DMS153 treated with DMSO at 0.1 percent for 48 hours (cell line): ENCODE data around the gene CMSS1.

ENCODE experiments used
- DNase-seq: peaks from one replicate; lab custom pipeline; 2025; ENCODE audit not compliant: unreplicated experiment; lab: John Stamatoyannopoulos, UW

The CMSS1 gene

DNA sequence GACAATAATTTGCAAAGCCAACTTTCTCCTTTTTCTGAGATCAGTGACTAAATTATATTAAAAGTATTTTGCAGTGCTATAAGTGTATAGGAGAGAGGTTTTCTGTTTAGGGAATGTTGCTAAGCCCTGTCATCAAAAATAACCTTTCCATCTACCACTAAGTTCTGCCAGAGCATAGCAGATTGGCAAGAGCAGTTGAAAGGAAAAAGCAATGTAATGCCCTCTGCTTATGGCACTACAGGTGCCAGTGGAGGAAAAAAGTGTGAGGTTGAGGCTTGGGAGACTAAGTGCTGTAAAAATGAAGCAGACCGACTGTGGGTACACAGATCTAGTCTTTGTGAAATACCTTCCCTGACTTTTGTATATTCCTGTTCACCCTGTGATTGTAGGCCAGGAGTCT lies 285.1 kb downstream of the CMSS1 start:
- no peak for DNase-seq

DNA sequence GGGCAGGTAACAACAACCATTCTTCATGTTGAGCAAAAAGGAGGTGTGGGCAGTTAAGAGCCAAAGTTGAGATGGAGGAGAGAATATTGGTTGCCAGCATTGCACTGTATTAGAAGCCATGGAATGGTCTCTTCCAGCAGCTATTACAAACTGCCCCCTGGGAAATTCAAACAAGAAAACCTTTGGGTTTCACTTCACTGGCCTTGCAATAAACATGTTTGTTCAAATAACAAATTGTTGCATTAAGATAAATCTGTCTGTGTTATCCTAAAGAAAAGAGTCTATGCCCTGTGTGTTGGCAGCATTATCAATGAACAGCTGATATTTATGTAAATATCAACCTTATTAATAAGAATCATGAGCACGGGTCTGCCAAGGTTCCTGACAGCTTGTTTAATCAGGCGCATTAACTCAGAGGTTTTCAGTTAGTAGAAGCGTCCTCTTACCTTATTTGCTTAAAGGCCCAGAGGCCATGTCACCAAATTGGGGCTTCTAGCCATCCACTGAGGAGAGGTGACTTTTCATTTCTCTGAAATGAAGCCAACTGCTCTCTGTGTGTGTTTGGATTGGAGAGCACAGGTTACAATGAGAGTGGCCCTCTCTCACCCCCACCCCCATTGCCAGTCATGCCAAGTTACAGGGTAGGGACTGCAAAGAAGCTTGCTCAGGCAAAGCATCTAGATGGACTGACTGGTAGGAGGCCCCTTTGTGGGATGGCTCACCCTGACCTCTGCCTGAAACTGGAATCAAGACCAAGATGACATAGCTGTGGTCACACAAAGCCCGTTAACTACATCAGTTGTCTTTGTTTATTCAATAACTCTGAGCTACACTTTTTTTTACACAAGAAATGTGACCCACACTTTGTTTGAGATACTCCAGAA lies 286.1 kb downstream of the CMSS1 start:
- peak; percentile 48 for DNase-seq

DNA sequence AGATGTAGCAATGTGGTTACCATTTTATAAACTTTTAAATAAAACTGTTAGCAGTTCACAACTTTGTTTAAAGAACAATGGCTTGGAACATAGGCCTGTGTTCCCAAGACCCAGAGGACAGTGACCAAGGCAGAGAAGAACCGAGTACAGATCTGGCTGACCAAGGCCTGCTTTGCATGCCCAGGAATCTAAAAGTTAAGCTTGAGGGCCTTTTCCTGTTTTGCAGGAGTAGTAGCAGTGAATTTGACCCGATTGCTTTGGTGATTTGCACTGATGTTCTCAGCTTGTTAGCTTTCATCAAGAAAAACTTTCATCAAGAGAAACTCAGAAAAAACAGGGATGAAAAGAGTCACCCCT lies 286.8 kb downstream of the CMSS1 start:
- DNase-seq = no peak

DNA sequence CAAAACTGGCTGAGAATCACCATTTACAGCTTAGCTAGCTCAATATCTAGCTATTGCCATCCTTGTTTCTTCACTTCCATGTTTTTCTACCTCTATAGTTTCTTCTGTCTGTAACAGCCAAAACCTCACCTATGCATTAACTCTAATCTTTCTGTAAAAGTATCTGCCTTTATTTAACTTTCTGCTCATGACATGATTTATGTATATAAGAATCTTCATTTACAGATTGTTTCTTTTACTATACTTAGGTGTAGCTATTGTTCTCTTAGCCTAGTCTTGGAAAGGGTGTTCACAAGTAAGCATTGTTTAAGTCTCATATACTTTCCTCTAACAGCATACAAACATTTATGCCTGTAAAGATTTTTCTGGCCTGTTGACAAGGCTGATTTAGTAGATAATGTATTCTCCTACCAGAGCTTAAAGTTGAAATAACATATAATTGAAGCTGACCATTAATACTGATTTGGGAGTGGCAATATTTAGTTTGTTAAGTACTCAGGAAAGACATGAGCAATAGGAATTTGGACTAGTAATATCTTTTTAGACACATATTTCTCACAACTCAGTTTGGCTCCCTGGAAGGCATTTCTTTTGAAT lies 287.3 kb downstream of the CMSS1 start:
- DNase-seq = no peak

DNA sequence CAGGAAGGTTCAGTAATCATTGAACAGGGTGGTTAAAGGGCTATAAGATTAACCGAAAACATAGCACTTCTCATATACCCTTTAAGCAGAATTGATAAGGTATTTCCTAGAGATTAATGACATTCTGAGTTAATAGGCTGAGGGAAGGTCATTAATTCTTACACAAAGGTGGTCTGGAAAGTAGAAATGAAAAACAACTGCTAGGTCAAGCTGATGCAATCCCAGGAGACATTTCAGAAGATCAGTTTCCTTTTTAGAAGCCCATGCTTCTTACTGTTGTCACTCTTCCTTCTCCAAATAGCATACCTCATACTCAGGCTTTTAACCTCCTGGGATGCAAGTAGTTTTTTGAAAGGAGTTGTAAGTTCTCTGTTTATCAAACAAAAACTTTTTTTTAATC lies 287.8 kb downstream of the CMSS1 start:
- DNase-seq = no peak

GRCh38 chr3:100106094-100106493 lies 288.4 kb downstream of the CMSS1 start:
- peak; percentile 28 for DNase-seq

DNA sequence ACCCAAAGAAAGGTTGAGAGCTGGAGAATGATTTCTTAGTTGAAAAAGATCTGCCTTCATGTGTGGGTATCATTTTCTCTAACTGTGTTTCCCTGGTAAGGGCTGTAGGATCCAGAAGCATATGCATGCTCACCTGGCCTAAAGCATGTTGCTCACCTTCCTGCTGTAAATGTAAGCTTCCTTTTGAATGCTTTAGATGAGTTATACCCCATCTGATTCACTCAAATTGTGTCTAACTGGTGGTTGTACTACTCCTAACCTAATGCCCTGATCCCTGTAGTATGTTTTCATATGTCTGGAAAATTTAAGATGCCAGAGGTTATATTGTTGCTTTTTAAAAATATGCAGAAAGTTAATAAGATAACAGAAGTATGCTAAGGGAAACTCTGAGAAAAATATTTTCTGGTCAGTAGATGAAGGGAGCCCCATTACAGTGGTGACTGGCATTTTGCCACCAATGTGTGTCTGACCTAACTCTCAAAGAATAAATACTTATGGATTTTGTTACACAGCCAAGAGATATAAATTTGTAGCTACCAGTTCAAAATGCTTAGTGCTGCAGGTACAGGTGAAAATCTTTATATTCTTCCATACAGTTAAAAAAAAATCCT lies 289.0 kb downstream of the CMSS1 start:
- no peak for DNase-seq

GRCh38 chr3:100107221-100107814 lies 289.7 kb downstream of the CMSS1 start:
- no peak for DNase-seq

DNA sequence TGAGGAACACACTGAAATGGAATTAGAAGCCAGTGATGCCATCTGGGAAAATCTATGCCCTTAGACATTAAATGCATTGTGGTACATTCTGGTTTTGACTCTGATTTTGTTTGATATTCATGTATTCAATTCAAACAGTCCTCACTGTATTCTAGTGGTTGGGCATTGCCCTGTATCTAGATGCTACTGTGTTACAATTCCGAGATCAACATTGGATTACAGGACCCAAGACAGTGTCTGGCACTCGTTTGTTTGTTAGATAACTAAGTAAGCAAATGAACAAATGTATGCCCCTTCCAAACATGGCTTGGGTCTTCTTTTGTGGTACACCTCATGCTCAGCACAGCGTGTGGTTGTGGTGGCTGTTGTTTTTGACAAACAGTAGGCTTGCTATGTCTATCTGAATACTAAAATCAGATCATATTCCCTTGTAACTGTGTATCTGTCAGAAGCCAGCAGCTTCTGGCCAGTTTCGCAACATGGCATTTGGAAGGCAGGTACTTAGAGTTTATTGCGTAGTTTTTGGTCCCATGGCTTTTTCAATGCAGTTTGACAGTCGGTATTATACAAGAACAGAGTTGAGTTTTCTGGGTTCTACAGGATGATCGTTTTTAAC lies 290.9 kb downstream of the CMSS1 start:
- no peak for DNase-seq

DNA sequence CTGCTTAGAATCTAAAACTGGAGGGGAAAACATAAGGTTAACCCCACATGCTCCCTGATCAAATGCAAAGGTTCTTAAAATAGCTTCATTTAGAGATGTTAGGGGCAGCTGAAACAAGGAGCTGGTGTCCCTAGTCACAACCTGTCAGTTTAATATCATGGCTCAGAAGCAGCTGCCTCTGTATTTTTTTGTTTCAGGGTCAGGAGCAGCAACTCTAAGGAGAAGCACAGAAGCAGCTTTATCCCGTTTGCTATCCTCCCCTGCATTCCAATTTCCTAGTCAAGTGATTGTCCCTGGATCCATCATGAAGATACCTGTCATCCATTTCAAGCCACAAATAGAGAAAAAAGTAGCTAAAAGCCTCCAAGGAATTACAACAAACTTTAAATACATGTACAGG lies 292.5 kb downstream of the CMSS1 start:
- no peak for DNase-seq

GRCh38 chr3:100111728-100112127 lies 294.1 kb downstream of the CMSS1 start:
- DNase-seq = no peak

DNA sequence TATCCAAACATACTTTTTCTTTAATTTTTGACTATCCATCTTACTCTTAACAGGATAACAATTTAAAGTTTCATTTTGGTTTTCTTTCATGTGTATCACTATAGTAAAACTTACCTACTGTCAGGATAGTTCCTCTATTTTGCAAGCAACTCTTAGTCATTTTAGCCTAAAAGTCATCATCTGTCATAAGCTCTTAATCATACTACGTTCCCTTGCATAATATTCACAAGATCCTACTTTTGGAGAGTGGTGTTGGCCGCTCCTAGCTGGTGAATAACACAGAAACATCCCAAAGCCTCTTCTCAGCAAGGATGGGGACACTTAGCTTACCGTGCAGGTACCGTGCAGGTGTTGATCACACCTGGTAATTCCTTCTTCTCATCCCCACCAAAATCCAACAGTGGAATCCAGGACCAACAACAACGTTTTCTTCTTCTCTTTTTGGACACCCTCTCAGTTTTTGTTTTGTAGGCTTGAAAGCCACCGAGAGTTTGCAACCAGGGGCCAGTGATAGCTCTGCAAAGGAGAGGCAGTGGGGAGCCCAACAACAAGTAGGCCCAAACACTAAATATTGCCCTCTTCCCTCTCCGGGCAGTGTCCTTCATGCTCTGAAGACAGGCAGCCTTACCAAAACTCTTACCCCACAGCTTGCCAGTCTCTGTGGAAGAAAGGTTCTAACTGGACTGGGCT lies 296.2 kb downstream of the CMSS1 start:
- no peak for DNase-seq

DNA sequence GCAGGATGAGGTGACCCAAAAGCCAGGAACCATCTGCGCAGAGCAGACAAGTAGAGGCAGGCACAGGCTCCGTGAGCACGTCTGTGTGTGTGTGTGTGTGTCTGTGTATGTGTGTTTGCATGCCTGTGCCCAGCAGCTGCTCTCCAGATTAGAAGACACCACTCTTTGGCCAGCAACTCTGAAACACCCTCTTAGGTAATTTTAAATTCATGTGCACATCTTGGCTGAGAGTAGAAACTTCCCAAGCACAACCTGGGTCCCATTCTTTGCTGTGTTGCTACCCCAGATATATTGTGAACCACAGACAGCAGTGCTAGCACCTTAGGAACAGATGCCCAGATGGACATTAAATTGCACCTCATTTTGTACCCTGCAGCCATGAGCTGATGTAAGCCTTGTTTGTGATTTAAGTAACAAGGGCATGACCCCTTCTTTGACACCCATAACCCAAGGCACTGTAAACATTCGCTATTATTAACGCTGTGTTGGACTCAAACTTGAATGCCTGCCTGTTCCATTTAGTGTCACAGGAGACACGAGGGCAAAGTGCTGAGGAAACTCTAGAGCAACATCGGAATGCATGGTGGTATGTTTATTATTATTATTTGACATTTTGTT lies 296.9 kb downstream of the CMSS1 start, which contains the start of gene FILIP1L:
Gene FILIP1L, minus strand, starts transcription at position 89 of the 618 bp plus-strand sequence.
- DNase-seq = no peak

DNA sequence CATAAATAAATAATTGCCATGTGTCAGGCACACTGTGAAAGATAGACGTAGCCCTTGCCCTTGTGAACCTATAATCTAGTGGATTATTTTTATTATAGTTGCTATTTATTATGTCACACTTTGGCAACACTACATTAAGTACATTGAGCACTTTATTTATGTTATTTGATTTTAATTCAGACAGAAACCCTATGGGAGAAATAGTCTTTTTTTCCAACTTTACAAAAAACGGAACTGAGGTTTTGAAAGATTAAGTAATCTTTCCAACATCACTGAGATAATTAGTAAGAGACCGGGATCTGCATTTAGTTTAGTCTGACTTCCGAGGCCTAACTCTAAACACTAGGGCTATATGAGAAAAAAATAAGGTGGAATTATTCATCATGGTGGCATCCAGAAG lies 299.4 kb downstream of the CMSS1 start:
- no peak for DNase-seq

DNA sequence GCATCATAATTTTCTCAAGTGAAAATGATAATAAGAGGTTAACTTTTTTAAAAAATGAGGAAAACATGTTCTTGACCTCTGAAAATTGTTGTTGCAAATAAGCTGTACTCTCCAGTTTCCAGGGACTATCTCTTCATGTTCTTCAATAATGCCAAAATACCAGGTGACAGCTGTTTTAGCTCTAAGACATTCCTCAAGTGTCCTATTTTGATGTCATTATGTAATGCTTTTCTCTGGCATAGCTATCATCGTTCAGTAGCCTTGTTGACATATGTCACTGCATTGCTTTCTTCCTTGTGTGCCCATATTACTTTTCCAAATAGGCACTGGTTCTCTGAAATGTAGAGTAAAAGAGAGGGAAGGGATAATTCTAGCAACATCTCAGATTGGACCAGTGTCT lies 302.4 kb downstream of the CMSS1 start:
- DNase-seq = no peak

DNA sequence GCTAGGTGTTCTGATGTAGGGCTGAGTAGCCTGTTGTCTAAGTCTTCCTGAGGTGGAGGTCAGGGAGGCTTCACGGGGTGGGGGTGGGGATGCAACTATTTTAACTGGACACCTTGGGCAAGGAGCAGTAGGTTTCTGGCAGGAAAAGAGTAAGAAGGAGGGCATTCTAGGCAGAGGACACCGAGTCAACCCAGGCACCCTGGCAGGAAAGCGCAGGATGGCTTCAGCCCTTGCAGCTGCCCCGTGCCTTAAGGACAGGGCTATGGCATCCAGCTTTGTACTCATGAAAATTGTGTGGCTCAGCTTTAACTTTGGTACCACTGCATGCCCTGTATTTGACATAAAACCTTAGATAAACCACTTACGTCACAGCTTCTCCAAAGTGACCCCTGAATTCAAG lies 303.0 kb downstream of the CMSS1 start:
- DNase-seq = no peak

DNA sequence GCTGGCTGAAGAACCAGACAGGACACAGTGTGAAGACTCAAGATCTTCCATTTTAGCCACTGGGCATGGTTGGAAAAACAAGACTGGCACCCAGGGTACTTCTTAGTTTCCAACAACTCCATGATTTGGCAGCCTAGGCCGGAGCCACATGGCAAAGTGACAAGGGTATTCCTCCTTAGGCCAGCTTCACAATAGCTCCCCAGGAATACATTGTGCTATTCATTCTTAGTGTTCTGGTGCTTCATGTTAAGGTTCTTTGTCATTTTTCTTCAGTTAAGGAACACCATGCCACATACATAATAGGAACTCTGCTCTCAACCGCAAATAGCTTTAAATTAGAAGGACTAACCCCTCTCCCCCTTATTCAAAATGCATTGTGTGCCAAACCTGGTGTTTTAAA lies 304.7 kb downstream of the CMSS1 start:
- DNase-seq = no peak

DNA sequence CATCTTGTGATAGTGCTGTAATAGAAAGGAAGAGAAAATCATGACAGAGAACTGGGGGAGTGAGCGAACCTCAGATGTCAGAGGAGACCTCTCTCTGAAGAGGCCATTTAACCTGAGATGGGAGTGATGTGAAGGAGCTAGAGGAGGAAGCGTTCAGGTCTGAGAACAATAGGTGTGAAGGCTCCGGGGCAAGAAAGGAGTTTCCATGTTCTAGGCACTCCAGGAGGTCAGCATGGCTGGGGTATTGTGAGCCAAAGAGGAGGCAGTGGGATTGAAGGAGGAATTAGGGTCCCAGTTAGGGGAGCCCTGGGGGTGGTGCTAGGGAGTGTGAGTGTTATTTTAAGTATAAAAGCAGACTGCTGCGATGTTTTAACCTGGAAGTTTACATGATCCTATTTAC lies 305.4 kb downstream of the CMSS1 start:
- no peak for DNase-seq

DNA sequence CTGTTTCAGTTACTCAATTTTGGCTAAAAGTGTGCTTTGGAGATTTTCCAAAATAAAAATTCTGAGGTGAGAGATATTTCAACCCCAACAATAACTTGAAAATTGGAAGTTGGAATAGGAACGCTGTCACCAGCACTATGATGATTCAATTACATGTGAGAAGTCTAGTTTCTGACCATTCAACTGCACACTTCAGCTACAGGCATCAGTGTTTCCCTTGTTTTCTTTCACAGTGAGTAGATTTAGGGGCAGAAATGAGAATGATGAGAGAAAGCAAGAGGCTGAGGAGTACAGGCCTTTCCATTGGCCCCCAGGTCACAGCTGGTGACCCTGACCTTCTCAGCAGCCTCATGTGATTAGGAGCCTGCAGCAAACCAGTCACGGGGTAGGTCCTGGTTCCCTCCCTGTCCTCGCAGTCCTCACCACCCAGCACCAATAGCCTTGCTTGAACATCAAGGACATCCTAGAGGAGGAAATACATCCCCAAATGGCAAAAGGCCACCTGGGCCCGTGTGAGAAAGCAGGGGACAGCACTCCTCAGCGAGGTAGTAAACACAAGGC lies 306.6 kb downstream of the CMSS1 start:
- DNase-seq = no peak
